Fibroblast of peridontal ligament (primary cell): ENCODE results near the gene NHLRC2.

Experiments
- DNase-seq: peaks from one replicate; pipeline ENCODE4 v3.0.0-alpha.2; 2010; ENCODE audit errors: extremely low read depth

The NHLRC2 gene

DNA sequence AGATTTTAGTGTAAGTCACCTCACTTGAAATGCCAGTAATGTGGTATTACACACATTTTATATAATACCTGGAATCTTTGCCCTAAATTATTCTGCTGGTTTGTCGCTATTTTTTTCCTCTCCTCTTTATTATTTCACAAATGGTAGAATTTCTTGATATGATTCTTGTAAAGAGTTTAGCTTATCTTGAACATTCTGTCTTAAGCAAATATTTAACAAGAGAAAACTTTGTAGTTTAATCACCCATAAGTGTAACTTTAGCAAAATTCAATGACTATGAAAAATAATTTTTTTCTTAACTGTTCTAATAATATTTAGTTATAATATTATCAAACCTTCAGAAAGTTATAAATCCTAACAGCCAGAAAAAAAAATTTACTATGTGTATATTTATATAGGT, 56.7 kb downstream of the NHLRC2 start:
- no peak for DNase-seq

- DNase-seq, result no peak
Measured at GRCh38 chr10:113911839-113912238, 57.4 kb downstream of the NHLRC2 start.

GRCh38 chr10:113912582-113912981, 58.1 kb downstream of the NHLRC2 start:
- DNase-seq, result no peak

GRCh38 chr10:113914956-113915355, 60.5 kb downstream of the NHLRC2 start:
- no peak for DNase-seq

DNA sequence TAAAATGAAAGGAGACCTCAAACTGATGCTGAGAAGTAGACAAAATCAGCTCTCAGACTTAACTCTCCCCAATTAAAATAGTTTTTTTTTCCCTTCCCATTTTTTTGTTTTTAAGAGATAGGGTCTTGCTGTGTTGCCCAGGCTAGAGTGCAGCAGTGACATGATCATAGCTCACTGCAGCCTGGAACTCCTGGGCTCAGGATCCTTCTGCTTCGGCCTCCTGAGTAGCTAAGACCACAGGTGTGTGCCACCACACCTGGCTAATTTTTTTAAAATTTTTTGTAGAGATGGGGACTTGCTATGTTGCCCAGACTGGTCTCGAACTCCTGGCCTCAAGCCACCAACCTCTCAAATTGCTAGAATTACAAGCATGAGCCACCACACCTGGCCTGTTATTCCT, 61.1 kb downstream of the NHLRC2 start:
- no peak for DNase-seq

GRCh38 chr10:113916053-113916452, 61.6 kb downstream of the NHLRC2 start:
- no peak for DNase-seq

DNA sequence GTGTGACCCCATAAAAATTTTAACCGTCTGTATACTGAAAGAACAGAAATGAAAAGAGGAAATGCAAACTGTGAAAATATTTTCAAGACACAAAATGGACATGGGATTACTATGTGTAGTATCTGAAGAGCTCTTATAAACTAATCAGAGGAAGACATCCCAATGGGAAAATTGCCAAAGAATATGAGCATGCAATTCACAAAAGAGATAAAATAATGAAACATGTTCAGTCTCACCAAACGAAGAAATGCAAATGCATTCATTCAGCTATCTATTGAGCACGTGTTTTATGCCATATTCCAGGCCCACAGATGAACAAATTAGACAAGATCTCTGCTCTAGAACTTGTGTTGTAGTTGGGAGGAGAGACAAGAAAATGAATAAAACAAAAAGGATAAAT, 63.2 kb downstream of the NHLRC2 start:
- no peak for DNase-seq

DNA sequence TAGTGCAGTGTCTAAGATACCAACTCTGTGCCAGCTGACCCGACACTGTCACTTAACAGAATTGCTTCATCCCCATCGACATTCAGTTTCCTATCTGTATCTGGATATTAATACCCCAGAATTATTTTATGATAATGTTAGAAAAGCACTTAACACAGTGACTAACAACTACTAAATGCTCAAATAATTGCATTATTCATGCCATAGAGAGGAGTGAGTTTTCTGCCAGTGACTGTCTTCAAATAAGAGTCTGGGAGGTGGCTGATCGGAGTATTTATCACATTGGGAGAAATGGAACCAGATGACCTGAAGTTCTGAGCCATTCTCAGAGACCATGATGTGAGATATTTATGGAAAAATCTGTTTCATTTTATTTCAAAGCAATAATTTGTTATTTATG, 65.7 kb downstream of the NHLRC2 start:
- DNase-seq, result no peak

GRCh38 chr10:113920875-113921274, 66.4 kb downstream of the NHLRC2 start:
- no peak for DNase-seq

DNA sequence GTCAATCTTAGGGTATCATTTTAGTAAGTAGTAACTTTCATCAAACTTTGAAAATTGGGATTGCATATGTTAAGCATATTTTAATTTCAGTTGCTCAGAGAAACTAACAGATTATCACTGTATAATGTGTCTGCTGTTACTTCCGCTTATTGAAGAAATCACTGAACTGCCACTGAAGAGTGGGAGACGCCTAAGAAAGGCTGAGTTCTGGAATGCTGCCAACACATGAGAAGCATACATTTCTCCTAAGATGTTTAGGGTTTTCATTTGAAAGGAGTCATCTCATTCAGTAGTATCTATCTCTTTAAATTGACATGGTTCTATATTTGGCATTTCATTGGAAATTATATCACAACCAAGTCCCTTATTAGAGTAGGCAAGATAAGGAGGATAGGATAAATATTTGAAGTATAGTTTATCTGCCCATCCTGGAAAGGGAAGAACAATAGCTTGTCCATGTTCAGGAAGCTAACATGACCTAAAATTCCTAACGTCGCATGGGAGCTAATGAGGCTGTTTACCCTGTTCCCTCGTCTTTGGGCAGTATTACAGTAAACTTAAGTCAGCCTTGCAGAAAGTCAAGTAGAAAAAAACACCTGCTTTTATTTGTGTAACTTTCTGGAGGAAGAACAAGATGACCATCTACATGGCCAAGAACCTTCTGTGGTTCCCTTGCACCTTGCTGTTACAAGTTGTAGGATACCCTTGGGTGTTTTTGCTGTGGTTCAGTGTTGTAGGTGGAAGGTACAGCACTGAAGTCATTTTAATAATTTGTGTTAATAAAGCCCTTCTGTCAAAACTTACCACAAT, 67.3 kb downstream of the NHLRC2 start:
- no peak for DNase-seq

DNA sequence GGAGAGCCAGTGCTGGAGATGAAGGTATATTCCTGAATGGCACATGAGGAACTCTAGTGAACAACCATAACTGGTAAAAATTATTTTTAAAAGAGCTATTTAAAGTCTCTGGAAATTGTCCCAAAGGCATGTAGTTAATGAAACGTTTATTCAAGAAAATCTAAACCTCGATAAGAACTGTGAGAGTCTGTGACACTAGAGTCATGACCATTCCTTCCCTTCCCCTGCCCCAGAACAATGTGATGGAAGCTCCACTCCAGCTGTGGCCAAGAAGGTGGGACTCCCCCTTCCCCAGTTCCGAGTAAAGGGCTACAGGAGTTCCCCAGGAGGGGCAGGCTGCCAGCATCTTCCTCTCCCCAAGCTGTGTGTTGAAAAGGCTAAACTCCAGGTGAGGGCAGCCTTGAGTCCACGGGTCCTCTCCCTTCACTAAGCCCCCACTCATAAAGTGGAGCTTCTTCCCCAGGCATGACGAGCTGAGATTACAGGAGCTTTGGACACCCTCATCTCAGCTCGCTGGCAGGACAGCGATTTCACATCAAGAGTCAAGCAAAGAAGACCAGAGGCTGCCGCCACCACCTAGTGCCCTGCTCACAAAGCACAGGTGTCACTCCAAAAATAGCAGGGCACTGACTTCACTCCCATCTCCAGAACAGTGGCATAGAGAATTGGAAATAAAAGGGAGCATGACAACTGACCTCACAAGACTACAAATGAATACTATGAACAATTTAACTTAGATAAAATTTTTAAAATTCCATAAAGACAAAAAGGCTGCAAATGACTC, 68.5 kb downstream of the NHLRC2 start:
- DNase-seq, result no peak

GRCh38 chr10:113924186-113924585, 69.7 kb downstream of the NHLRC2 start:
- DNase-seq, result no peak

DNA sequence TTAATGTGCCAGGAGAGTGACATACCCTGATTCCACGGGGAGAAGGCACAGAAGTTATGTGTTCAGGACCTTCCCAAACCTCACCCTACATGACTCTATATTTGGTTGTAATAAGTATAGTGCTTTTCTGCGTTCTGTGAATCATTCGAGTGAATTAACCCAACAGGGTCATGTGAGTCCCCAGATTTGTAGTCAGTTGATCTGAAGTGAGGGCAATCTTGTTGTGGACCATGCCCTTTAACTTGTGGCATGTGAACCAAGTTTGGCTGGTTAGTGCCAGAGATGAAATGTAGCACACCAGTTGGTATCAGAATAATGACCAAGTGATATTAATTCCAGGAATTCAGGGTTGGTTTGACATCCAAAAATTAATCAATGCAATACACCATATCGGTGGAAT, 70.2 kb downstream of the NHLRC2 start:
- DNase-seq, result no peak

- DNase-seq, result no peak
Measured at GRCh38 chr10:113927440-113927839, 73.0 kb downstream of the NHLRC2 start.

DNA sequence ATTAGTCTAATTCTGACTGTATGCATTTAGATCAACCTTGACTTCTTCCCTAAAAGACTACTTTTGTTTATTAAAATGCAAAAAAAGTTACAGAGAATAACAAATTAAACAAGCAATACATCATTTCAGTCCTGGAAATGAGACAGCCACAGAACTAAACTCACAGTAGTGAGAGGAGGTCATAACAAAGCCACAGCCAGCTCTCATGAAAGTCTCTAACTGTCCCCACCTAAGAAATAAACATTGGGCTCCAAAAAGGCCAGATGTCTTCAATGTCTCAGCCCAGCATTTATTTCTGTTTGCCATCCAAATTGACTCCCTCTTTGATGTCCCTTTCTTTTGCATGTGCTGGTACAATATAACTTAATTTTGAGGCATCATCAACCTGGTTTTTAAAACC, 74.4 kb downstream of the NHLRC2 start:
- no peak for DNase-seq

DNA sequence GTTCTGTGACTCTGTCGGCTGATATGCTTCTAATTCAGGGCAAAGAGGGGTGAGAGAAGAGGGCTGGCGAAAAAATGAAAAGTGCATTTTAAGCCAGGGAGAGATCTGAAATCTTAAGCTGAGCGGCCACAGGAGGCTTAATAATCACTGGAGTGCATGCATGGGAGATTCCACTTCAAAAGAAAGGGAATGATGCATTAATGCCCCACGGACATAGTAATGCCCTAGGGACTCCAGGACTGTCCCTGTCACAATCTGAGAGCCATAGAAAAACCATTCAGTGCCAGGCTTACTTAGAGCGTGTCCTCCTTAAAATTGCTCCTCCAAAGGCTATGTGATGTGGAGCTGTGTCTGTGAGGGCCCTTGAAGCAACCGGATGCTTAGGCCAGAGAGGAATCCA, 75.1 kb downstream of the NHLRC2 start:
- no peak for DNase-seq

- no peak for DNase-seq
Measured at GRCh38 chr10:113930482-113931057, 76.1 kb downstream of the NHLRC2 start.

- no peak for DNase-seq
Measured at GRCh38 chr10:113932854-113933253, 78.4 kb downstream of the NHLRC2 start.

- DNase-seq, result no peak
Measured at GRCh38 chr10:113933894-113934532, 79.6 kb downstream of the NHLRC2 start.

DNA sequence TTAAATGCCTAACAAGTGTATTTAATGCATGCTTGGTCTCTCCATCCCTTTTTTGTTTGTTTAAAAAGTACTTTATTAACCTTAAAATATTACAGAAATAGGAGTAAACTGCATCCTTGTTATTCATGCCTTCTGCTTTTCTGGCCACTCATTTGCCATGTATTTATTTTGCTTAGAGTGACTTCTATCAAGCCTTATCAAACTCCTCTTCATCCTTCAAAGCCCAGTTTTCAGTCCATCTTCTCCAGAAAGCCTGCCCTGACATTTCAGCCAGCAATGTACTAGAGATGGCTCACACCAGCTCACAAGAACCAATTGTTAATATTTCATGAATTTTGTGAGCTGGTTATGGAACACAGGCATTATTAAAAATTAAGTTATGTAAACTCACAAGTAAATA, 82.8 kb downstream of the NHLRC2 start:
- DNase-seq, result no peak

GRCh38 chr10:113937756-113938155, 83.3 kb downstream of the NHLRC2 start:
- no peak for DNase-seq

DNA sequence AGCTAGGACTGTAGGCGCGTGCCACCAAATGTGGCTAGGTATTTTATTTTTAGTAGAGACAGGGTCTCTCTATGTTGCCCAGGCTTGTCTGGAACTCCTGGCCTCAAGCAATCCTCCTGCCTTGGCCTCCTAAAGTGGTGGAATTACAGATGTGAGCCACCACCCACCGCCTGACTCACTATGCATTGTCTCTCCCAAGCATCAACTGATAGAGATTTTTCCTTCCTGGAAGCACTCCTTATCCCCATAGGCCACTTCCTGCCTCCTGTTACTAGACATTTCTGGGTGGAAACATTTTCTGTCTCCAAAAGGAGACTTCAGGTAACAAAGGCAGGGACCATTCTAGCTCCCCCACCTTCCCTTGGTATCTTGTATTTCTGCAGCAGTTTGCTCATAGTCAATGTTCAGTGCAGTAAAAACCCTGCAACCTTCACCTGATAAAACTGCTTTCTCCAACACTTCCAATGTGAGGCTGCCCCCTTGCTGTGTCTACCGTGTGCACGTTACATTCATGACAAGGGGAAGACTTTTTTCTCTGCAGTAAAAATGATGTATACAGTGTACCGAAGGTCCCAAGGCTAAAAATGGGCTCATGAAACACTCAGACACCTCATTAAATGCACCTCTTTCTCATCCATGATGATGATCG, 84.9 kb downstream of the NHLRC2 start:
- DNase-seq, result no peak
